ENCODE data around the gene AGFG2. TPM values are rescaled to one million over a fixed set of nuclear protein-coding genes. Genes with fewer than 3 reads are reported as not detected.

Gene AGFG2
- total and polyA plus RNA-seq, 2 of the 4 experiments (the other 2 are of a cell fraction), result 3.0 to 10.0 TPM

GRCh38 chr7:100506356-100506923 lies 32.6 kb upstream of the AGFG2 start:
- no peak overlapping the region for H2AK5ac ChIP-seq (ENCODE audit: low read depth, low read length)

More at GRCh38 chr7:100506356-100506923, 32.6 kb upstream of the AGFG2 start:
- Histone ChIP-seq H2BK5ac (ENCODE audit: low read depth, low read length, poor library complexity, severe bottlenecking) (no peak overlapping the region), H3K18ac (ENCODE audit: low read depth, low read length) (no peak overlapping the region), H3K9me1 (ENCODE audit: insufficient read depth, low read length) (peaks cover 9% of the 10 kb centered on the region; the same call in 1 of the 2 replicates), H2BK15ac (ENCODE audit: low read depth, low read length) (no peak overlapping the region), H2BK120ac (ENCODE audit: low read depth, low read length) (no peak overlapping the region), H3K36me3 (ENCODE audit: control insufficient read depth, insufficient read depth, low read length) (no peaks in the 10 kb centered on the region), H3K27ac (ENCODE audit: insufficient read depth, low read length) (no peak overlapping the region), H3K9me3 (ENCODE audit: control insufficient read depth, insufficient read depth, low read length) (no peaks in the 10 kb centered on the region), H2AFZ (replicated peaks; ENCODE audit: low read length, poor library complexity) (no peak overlapping the region), H3K4me1 (ENCODE audit: control insufficient read depth, insufficient read depth, low read length) (peaks cover 3% of the 10 kb centered on the region; the same call in 1 of the 2 replicates), H2BK20ac (ENCODE audit: low read depth, low read length) (no peak overlapping the region), H3K27me3 (ENCODE audit: control insufficient read depth, insufficient read depth, low read length) (peaks cover 2% of the 10 kb centered on the region; the same call in 1 of the 2 replicates), H3K4me2 (ENCODE audit: low read depth, low read length) (no peak overlapping the region), H4K8ac (ENCODE audit: low read depth in 2 of 2, low read length in 2 of 2) (no peak overlapping the region), H3K79me1 (ENCODE audit: low read depth in 1 of 2, low read length in 2 of 2) (no peaks in the 10 kb centered on the region), H3K4me3 (ENCODE audit: insufficient read depth, low read depth, low read length) (no peak overlapping the region), H3K56ac (ENCODE audit: extremely low read depth, insufficient read depth, low read length) (no peak overlapping the region), H3K14ac (replicated peaks; ENCODE audit: low read depth, low read length) (no peak overlapping the region), H2AK9ac (replicated peaks; ENCODE audit: low read depth, low read length, poor library complexity) (no peak overlapping the region), H4K20me1 (ENCODE audit: insufficient read depth, low read length) (no peaks in the 10 kb centered on the region), H4K5ac (ENCODE audit: low read depth, low read length) (no peak overlapping the region), H3K9ac (ENCODE audit: low read depth, low read length) (no peak overlapping the region), H4K91ac (ENCODE audit: insufficient read depth, low read depth, low read length) (no peak overlapping the region), H3K23ac (ENCODE audit: low read depth, low read length) (no peak overlapping the region), H3K4ac (ENCODE audit: low read depth, low read length) (no peak overlapping the region)
- dilution Hi-C loops (cut with HindIII; ENCODE audit: low sequenced_read_pairs, unreplicated experiment) (no loop called here), intact Hi-C loops (cut with micrococcal nuclease) (no loop called here), in situ Hi-C loops (cut with MboI; ENCODE audit: low sequenced_read_pairs) (no loop called here)
- BruUV-seq (replicated peaks), result no TSS peak
- CTCF ChIA-PET, result no interaction called here
- TF ChIP-seq RFX5 (IDR thresholded peaks at IDR 0.05; ENCODE audit: low read depth, low read length) (no peak), POLR2A (IDR thresholded peaks at IDR 0.05; ENCODE audit: low read depth, low read length) (no peak), ELK1 (IDR thresholded peaks at IDR 0.05; ENCODE audit: borderline replicate concordance, low read depth, low read length) (no peak), RCOR1 (IDR thresholded peaks at IDR 0.05; ENCODE audit: insufficient replicate concordance, low read length) (no peak), FOS (IDR thresholded peaks at IDR 0.05; ENCODE audit: low read depth, low read length) (no peak), CHD1 (IDR thresholded peaks at IDR 0.05; ENCODE audit: low read depth, low read length) (no peak), MXI1 (IDR thresholded peaks at IDR 0.05; ENCODE audit: borderline replicate concordance, low read depth, low read length) (no peak), CTCF (conservative IDR thresholded peaks at IDR 0.05; ENCODE audit: low read depth, low read length) (no peak), BHLHE40 (IDR thresholded peaks at IDR 0.05; ENCODE audit: low read depth, low read length) (no peak), SMC3 (IDR thresholded peaks at IDR 0.05; ENCODE audit: low read depth, low read length) (no peak), CEBPB (IDR thresholded peaks at IDR 0.05; ENCODE audit: low read depth, low read length) (no peak), MAFK (IDR thresholded peaks at IDR 0.05; ENCODE audit: low read depth, low read length) (no peak), USF2 (IDR thresholded peaks at IDR 0.05; ENCODE audit: low read depth, low read length) (no peak), MAZ (IDR thresholded peaks at IDR 0.05; ENCODE audit: borderline replicate concordance, low read depth, low read length) (no peak), NFE2L2 (IDR thresholded peaks at IDR 0.05; ENCODE audit: low read depth, low read length) (no peak), RAD21 (IDR thresholded peaks at IDR 0.05; ENCODE audit: low read length) (no peak)
- POLR2A ChIA-PET (ENCODE audit: unreplicated experiment), result interaction anchor here (0.7 kb wide), 1 partner anchor 35 kb away, joined by 5 read pairs; no protein-coding TSS in a partner anchor
- no peak for DNase-seq
- no peak for ATAC-seq (ENCODE audit: low read depth)
- WGBS, 2 experiments (ENCODE audit: extremely low coverage in 2 of 2, insufficient read length in 1 of 2), result no CpG with 5 or more reads among the region's 8 CpGs
